Gastrocnemius medialis (tissue), 4 donors: ENCODE results near the gene NIPBL.

Experiments
- CTCF ChIP-seq, 5 experiments: fragments of 450-650 bp in 3 of 5; fragments of 200-600 bp in 2 of 5; sonication (generic) in 2 of 5; IDR thresholded peaks in 4 of 5; conservative IDR thresholded peaks in 1 of 5; 1 replicate in 4 of 5; 2 replicates in 1 of 5; pipeline ENCODE4 v1.5.1; 2016 to 2019; ENCODE audit warnings: antibody characterized with exemption in 5 of 5, mild to moderate bottlenecking in 3 of 5, moderate library complexity in 3 of 5
- POLR2A ChIP-seq, 2 donors: fragments of 450-650 bp; IDR thresholded peaks; one replicate each; pipeline ENCODE4 v1.6.1; 2017; ENCODE audit warnings: antibody characterized with exemption in 2 of 2, mild to moderate bottlenecking in 2 of 2, moderate library complexity in 2 of 2

GRCh38 chr5:37044120-37044519 is 167.6 kb downstream of the NIPBL start:
- TF ChIP-seq CTCF (IDR thresholded peaks at IDR 0.05 in 4 of 5, conservative IDR thresholded peaks at IDR 0.05 in 1 of 5) (no peak), POLR2A (IDR thresholded peaks at IDR 0.05) (no peak)
